Psoas muscle (tissue), 8 donors: ENCODE data around the gene CHST3. TPM values are rescaled to one million over a fixed set of nuclear protein-coding genes. Genes with fewer than 3 reads are reported as not detected.
"Not testable (repeated sequence)": the region's sequence is repeated elsewhere in the genome, so short reads cannot be mapped to it uniquely, and the experiment has no call there.

ENCODE experiments used
- ATAC-seq, 4 donors: fragments of 200-7000 bp; cut with Tn5 transposase; one replicate each; pipeline ENCODE4 v1.9.1; 2020; ENCODE audit warnings: moderate library complexity in 3 of 4, mild to moderate bottlenecking in 2 of 4
- DNase-seq, 2 donors: peaks; one replicate each; pipeline ENCODE4 v3.0.0-alpha.2; 2020
- H3K27ac ChIP-seq: fragments of 200-600 bp; one replicate; pipeline ENCODE4 v1.8.0; 2022
- H3K27me3 ChIP-seq, 3 donors: fragments of 200-600 bp in 1 of 3; one replicate each; pipeline versions ENCODE4 v1.6.1 to v1.8.0; 2013 to 2022; ENCODE audit warnings: low read length in 2 of 3, mild to moderate bottlenecking in 2 of 3, moderate library complexity in 1 of 3; ENCODE audit not compliant: insufficient read depth in 3 of 3
- H3K36me3 ChIP-seq, 2 donors: fragments of 200-600 bp in 1 of 2; one replicate each; pipeline versions ENCODE4 v1.6.1 to v1.8.0; 2013 to 2022; ENCODE audit warnings: low read depth in 1 of 2, mild to moderate bottlenecking in 1 of 2, moderate library complexity in 1 of 2; ENCODE audit not compliant: insufficient read depth in 1 of 2
- H3K4me1 ChIP-seq: fragments of 200-600 bp; one replicate; pipeline ENCODE4 v1.8.0; 2022
- H3K4me3 ChIP-seq: fragments of 200-600 bp; one replicate; pipeline ENCODE4 v1.8.0; 2022; ENCODE audit warnings: mild to moderate bottlenecking
- H3K9me3 ChIP-seq: fragments of 200-600 bp; one replicate; pipeline ENCODE4 v1.8.0; 2022
- CTCF ChIP-seq: fragments of 200-600 bp; IDR thresholded peaks from one replicate; pipeline ENCODE4 v1.8.0; 2022; ENCODE audit warnings: antibody characterized with exemption
- WGBS, 3 donors: extraction: QIAGEN DNeasy Blood & Tissue Kit; methylation state at CpG; one replicate each; pipeline versions ENCODE4 v1.1.6 to v1.1.7; 2013; 5-methylcytosine and 5-hydroxymethylcytosine counted together
- intact Hi-C, 2 donors: fragments of 100-400 bp; cut with DNase I; formaldehyde crosslinking; loops; one replicate each; pipeline versions ENCODE4 v1.11.0 to v1.14.2; 2022
- long read RNA-seq, 2 donors: library from polyadenylated mRNA; unstranded; transcript quantifications; one replicate each; pipeline ENCODE4 v2.0.0, GENCODE V29; 2021
- polyA plus RNA-seq, 3 donors: library from polyadenylated mRNA; stranded (reverse); fragments of 200-250 nt; gene quantifications; one replicate each; pipeline ENCODE4 v1.2.3, GENCODE V29; 2013
- total RNA-seq, 4 donors: library from RNA; stranded (reverse); fragmentation: NEBNext Ultra II Directional in 2 of 4; extraction: Animal tissue kit (Norgen Biotek cat#: 25700) in 2 of 4; gene quantifications; one replicate each; pipeline versions ENCODE4 v1.2.1 to v1.2.4, GENCODE V29; 2021 to 2023
- donor health status: healthy with polysubstance abuse.
- donor health status: DM: no; HTN: no; CAD: no; lungs with moderate emphysema.
- donor health status: Bipolar disorder and iron deficiency.
- donor health status: healthy.
- donor health status: DM: yes; HTN: yes; CAD: no.
- donor health status: DM: no; HTN: no; CAD: no.
- donor health status: DM: no; HTN: no; CAD: no.
- donor health status: DM: yes; HTN: yes; CAD: no.

The CHST3 gene
- total RNA-seq, result 10 to 100 TPM; 10.6 to 44.0 (median 16.6) TPM
- polyA plus RNA-seq, result 10 to 100 TPM in 1 of 3 donors, 1 to 10 TPM in 2; 3.3 to 12.1 (median 8.2) TPM
- long read RNA-seq, donor 1, partial matches to known transcripts, result 0 of 4 reads
- long read RNA-seq, donor 1, other reads (novel, unspliced or antisense), result 4 of 4 reads
- long read RNA-seq, donor 2, full-length matches to known transcripts, result 7 of 73 reads
- long read RNA-seq, donor 2, partial matches to known transcripts, result 2 of 73 reads
- long read RNA-seq, donor 2, other reads (novel, unspliced or antisense), result 64 of 73 reads

- peak; percentile 69 to 76 (median 72) for ATAC-seq
- H3K36me3 ChIP-seq, result no peaks in the 10 kb centered on the region
- H3K27me3 ChIP-seq, result no peaks in the 10 kb centered on the region
- peak within 1 kb of the TSS; percentile 99 for H3K27ac ChIP-seq
- peak within 1 kb of the TSS; percentile 84 for H3K4me3 ChIP-seq
- intact Hi-C loops, result loop anchor here in 1 of 2 donors (2.0 kb wide), 1 partner anchor 45 kb away; no protein-coding TSS in a partner anchor
- no peaks in the 10 kb centered on the region for H3K9me3 ChIP-seq
- DNase-seq, result peak; percentile 79 to 92
- peaks cover 21% of the 10 kb centered on the region for H3K4me1 ChIP-seq
- TF ChIP-seq CTCF, result no peak
- WGBS, 3 donors, result 0% methylated on average over 39 to 77 of the region's 77 CpGs
These were observed at the start of gene CHST3 for GRCh38 chr10:71964098-71964742. TSS of gene CHST3 (plus strand) at chr10:71964395. CDS start at chr10:72005843, 41,448 bp downstream.

GRCh38 chr10:71916827-71917226 lies 47.4 kb upstream of the CHST3 start:
- ATAC-seq, result no peak
- DNase-seq, result no peak
- Histone ChIP-seq H3K27ac (no peak overlapping the region), H3K27me3 (no peaks in the 10 kb centered on the region), H3K36me3 (no peaks in the 10 kb centered on the region), H3K4me3 (no peak overlapping the region), H3K4me1 (no peaks in the 10 kb centered on the region), H3K9me3 (no peaks in the 10 kb centered on the region)
- no peak for TF ChIP-seq CTCF
- intact Hi-C loops, result no loop called here

- Histone ChIP-seq H3K4me3 (no peak overlapping the region), H3K27me3 (no peaks in the 10 kb centered on the region), H3K27ac (no peak overlapping the region), H3K4me1 (no peaks in the 10 kb centered on the region), H3K9me3 (no peaks in the 10 kb centered on the region), H3K36me3 (no peaks in the 10 kb centered on the region)
- DNase-seq (no peak), ATAC-seq (no peak)
- intact Hi-C loops, result no loop called here
- no peak for TF ChIP-seq CTCF
- WGBS, 3 donors, result 75 to 81% (median 80%) methylated on average over 7 of the region's 7 CpGs
These were observed 45.2 kb upstream of the CHST3 start for GRCh38 chr10:71918992-71919391.

- H3K27me3 ChIP-seq, H3K27ac ChIP-seq, H3K4me1 ChIP-seq, DNase-seq, H3K36me3 ChIP-seq, ATAC-seq, intact Hi-C loops, H3K4me3 ChIP-seq, H3K9me3 ChIP-seq: not testable (repeated sequence)
- WGBS, 3 donors, result 57 to 75% (median 57%) methylated on average over 7 of the region's 7 CpGs
These were observed 44.1 kb upstream of the CHST3 start for GRCh38 chr10:71919956-71920539.

- no peak overlapping the region for H3K27ac ChIP-seq
- TF ChIP-seq CTCF, result no peak
- ATAC-seq (no peak), DNase-seq (no peak)
- 57 to 73% (median 62%) methylated on average over 9 of the region's 9 CpGs for WGBS, 3 donors
- H3K27me3 ChIP-seq, result no peaks in the 10 kb centered on the region
- no peaks in the 10 kb centered on the region for H3K36me3 ChIP-seq
- no peaks in the 10 kb centered on the region for H3K4me1 ChIP-seq
- intact Hi-C loops, result no loop called here
- H3K4me3 ChIP-seq, result no peak overlapping the region
- H3K9me3 ChIP-seq, result no peaks in the 10 kb centered on the region
These were observed 43.5 kb upstream of the CHST3 start for GRCh38 chr10:71920540-71921323.
